ENCODE results near the gene HSD17B12.

Gene HSD17B12

DNA sequence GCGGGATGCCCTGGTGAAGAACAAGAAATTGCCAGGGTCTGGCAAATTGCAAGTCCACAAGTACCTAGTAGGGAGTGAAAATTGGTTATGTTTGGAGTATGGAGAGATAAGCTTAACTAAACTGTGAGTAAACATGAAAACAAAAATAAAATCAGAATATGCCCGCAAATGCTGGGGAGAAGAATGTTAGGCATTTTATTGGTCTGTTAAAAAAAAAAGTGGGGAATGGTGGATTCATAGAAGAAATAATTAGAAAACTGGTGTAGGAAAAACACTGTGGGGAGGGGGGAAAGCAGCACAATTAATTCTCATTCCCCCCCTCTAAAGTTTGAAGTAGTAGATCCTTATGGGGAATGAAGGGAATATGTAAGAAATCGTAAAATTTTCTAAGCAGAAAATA is 40.6 kb upstream of the HSD17B12 start:
- H3K27me3 ChIP-seq (replicated peaks): peaks cover 25% of the 10 kb centered on the region
- H3K27ac ChIP-seq: no peak overlapping the region
- no peak overlapping the region for H3K4me3 ChIP-seq (ENCODE audit: low read depth, low read length)
- no peak for DNase-seq
- in situ Hi-C loops (cut with HindIII; ENCODE audit: low pct_ligation_motif_present, low sequenced_read_pairs): no loop called here
- H3K36me3 ChIP-seq (replicated peaks): no peaks in the 10 kb centered on the region
- TF ChIP-seq, protein P1, sequence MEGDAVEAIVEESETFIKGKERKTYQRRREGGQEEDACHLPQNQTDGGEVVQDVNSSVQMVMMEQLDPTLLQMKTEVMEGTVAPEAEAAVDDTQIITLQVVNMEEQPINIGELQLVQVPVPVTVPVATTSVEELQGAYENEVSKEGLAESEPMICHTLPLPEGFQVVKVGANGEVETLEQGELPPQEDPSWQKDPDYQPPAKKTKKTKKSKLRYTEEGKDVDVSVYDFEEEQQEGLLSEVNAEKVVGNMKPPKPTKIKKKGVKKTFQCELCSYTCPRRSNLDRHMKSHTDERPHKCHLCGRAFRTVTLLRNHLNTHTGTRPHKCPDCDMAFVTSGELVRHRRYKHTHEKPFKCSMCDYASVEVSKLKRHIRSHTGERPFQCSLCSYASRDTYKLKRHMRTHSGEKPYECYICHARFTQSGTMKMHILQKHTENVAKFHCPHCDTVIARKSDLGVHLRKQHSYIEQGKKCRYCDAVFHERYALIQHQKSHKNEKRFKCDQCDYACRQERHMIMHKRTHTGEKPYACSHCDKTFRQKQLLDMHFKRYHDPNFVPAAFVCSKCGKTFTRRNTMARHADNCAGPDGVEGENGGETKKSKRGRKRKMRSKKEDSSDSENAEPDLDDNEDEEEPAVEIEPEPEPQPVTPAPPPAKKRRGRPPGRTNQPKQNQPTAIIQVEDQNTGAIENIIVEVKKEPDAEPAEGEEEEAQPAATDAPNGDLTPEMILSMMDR (IDR thresholded peaks at IDR 0.05; ENCODE audit: low read depth, low read length, missing control alignments): no peak

DNA sequence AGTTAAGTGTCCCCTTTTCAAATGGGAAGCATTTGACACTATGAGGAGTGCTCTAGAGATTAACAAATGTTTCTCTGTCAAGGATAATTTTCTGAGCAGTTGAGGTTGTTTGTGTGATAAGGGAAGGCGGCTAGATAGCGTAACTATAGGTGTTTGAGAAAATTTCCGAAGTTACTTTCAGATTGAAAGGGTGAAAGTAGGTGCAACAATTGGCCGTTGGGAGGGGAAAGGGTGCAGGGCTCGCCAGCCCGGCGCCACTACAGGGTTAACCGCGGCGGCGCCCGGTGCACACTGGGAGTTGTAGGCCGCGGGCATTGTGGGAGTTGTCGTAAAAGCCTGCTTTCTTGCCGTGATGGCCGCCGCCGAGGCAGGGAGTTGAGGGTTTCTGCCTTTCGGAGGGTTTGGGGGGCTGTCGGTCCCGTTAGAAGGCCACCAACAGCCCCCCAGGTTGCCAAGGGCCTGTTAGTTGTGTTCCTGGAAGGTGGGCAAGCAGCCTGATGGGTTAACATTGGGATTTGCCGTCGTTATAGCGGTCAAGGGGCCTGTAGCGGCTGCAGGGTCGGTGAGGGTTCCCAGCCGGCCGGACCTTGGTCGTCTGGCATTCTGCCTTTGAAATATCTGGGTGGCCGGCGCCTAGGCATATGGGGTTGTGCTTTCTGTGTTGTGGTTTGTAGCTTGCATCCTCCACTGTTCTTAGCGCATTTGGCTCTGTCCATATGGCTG is 36.5 kb upstream of the HSD17B12 start:
- no peaks in the 10 kb centered on the region for H3K36me3 ChIP-seq (replicated peaks)
- TF ChIP-seq, protein P1 (IDR thresholded peaks at IDR 0.05; ENCODE audit: low read depth, low read length, missing control alignments): no peak
- peak; percentile 84 for DNase-seq
- peak overlapping the region; percentile 67 for H3K27ac ChIP-seq
- H3K4me3 ChIP-seq (ENCODE audit: low read depth, low read length): peak overlapping the region; percentile 87
- peaks cover 8% of the 10 kb centered on the region for H3K27me3 ChIP-seq (replicated peaks)
- in situ Hi-C loops (cut with HindIII; ENCODE audit: low pct_ligation_motif_present, low sequenced_read_pairs): no loop called here

DNA sequence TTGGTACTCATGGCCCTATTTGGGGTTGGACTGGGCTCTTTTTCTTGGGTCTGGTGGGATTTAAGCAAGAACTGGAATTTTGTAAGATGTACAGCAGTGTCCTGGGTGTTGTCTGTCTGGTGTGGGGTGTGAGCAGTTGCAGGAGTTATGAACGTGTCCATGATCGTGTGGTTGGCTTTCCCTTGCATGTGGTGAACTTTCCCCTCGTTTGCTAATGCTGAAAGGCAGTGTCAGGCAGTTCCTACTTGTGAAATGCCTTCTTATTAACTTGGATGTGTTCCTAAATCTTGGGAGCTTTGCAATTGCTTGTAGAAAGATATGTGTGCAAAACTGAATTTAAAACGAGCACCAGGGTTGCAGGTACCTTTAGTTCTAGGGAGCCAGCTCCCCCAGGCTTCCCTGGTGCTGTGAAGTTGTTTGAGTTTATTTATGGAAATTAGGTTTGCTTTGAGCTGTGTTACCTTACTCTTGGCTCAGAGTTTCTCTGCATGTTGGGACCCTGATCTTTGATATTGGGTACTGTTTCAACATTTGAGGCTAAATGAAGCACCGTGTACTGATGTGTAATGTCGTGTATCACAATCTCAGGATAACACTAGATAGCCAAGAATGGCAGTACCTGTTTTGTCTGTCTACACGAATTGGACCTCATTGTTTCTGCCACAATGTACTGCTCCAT is 35.8 kb upstream of the HSD17B12 start:
- in situ Hi-C loops (cut with HindIII; ENCODE audit: low pct_ligation_motif_present, low sequenced_read_pairs): no loop called here
- peaks cover 2% of the 10 kb centered on the region for H3K27me3 ChIP-seq (replicated peaks)
- H3K36me3 ChIP-seq (replicated peaks): no peaks in the 10 kb centered on the region
- H3K4me3 ChIP-seq (ENCODE audit: low read depth, low read length): peak overlapping the region; percentile 87
- H3K27ac ChIP-seq: no peak overlapping the region
- no peak for DNase-seq
- TF ChIP-seq, protein P1 (IDR thresholded peaks at IDR 0.05; ENCODE audit: low read depth, low read length, missing control alignments): no peak

DNA sequence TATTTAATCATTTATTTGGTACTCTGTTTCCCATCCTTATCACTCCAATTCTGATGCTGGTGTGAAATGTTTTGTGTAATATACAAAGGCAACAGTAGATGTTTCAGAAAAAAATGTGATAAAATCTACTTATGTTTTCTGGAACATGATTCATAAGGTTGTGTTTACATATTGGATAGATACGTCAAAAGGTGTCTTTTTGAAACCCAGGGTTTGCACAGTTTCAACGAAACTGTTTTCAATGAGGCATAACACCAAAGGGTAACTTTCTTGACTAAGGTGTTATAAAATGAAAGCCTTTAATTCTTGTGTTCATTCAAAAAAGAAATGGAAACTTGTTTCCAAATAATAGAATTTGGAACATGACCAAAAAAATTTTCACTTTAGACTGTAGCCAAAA is 33.8 kb upstream of the HSD17B12 start:
- no peak overlapping the region for H3K27ac ChIP-seq
- H3K27me3 ChIP-seq (replicated peaks): no peaks in the 10 kb centered on the region
- DNase-seq: no peak
- no peak overlapping the region for H3K4me3 ChIP-seq (ENCODE audit: low read depth, low read length)
- no peaks in the 10 kb centered on the region for H3K36me3 ChIP-seq (replicated peaks)
- TF ChIP-seq, protein P1 (IDR thresholded peaks at IDR 0.05; ENCODE audit: low read depth, low read length, missing control alignments): no peak
- in situ Hi-C loops (cut with HindIII; ENCODE audit: low pct_ligation_motif_present, low sequenced_read_pairs): no loop called here

DNA sequence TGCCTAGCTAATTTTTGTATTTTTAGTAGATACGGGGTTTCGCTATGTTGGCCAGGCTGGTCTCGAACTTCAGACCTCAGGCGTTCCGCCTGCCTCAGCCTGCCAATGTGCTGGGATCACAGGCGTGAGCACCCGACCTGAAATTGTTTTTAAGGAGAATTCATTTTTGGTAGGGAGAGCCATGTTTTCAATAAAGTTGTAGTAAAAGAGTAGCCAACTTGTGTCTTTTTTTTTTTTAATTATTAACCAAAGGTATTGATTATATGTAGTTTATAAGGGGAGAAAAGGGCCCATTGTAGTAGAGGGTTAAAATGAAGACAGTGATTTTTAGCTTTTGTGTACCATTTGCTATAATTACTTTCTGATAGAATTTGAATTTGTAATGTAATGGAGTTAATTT is 31.6 kb upstream of the HSD17B12 start:
- Histone ChIP-seq H3K36me3 (replicated peaks) (no peaks in the 10 kb centered on the region), H3K4me3 (ENCODE audit: low read depth, low read length) (no peak overlapping the region), H3K27me3 (replicated peaks) (no peaks in the 10 kb centered on the region), H3K27ac (no peak overlapping the region)
- in situ Hi-C loops (cut with HindIII; ENCODE audit: low pct_ligation_motif_present, low sequenced_read_pairs): no loop called here
- DNase-seq: no peak
- TF ChIP-seq, protein P1 (IDR thresholded peaks at IDR 0.05; ENCODE audit: low read depth, low read length, missing control alignments): no peak
